Endothelial cell of umbilical vein (primary cell): ENCODE data around the gene AKAP4. TPM values are rescaled to one million over a fixed set of nuclear protein-coding genes. Genes with fewer than 3 reads are reported as not detected.

ENCODE experiments used
- BruUV-seq: library from RNA; stranded (reverse); fragments of 400-500 nt; replicated peaks from 2 replicates; lab custom pipeline; 2021; lab: Mats Ljungman, UMichigan
- CTCF ChIA-PET: fragments of 300-600, 350-600 bp; sonication (Branson Sonifier 250); formaldehyde crosslinking; loops from one replicate; lab custom pipeline; 2021; ENCODE audit warnings: antibody characterized with exemption, inconsistent platforms; lab: Charles Lee
- POLR2A ChIA-PET: fragments of 300-600, 350-600 bp; sonication (Branson Sonifier 250); formaldehyde crosslinking; loops from one replicate; lab custom pipeline; 2021; ENCODE audit warnings: antibody characterized with exemption, inconsistent platforms; lab: Charles Lee
- DNase-seq: peaks from one replicate; pipeline ENCODE4 v3.0.0-alpha.2; 2011; ENCODE audit warnings: low read depth, low spot score
- FAIRE-seq: peaks from 2 replicates; lab custom pipeline; 2011; peaks lifted over from hg19 to GRCh38; lab: Jason Lieb, UNC
- H2AFZ ChIP-seq: 2 replicates; pipeline ENCODE4 v1.6.0; 2012; ENCODE audit warnings: low read depth, low read length, control low read depth, inconsistent platforms
- H3K27ac ChIP-seq: 2 replicates; pipeline ENCODE4 v1.5.1; 2011; ENCODE audit warnings: low read depth, mild to moderate bottlenecking, control low read depth, low read length, moderate library complexity; ENCODE audit not compliant: insufficient read depth
- H3K27me3 ChIP-seq, 2 experiments: 2 replicates each; pipeline versions ENCODE4 v1.6.0 to v1.6.1; 2011; ENCODE audit warnings: low read length in 2 of 2, mixed read lengths in 1 of 2; ENCODE audit not compliant: control insufficient read depth in 2 of 2, insufficient read depth in 2 of 2
- H3K36me3 ChIP-seq, 2 experiments: 2 replicates in 1 of 2; 3 replicates in 1 of 2; pipeline ENCODE4 v1.5.1; 2011; ENCODE audit warnings: low read length in 2 of 2, mild to moderate bottlenecking in 1 of 2, moderate library complexity in 1 of 2; ENCODE audit not compliant: control insufficient read depth in 2 of 2, insufficient read depth in 2 of 2; ENCODE audit errors: extremely low read depth in 1 of 2
- H3K4me1 ChIP-seq: 3 replicates; pipeline ENCODE4 v1.5.1; 2011; ENCODE audit warnings: mild to moderate bottlenecking, low read length; ENCODE audit not compliant: control insufficient read depth, insufficient read depth; ENCODE audit errors: extremely low read depth
- H3K4me2 ChIP-seq: 2 replicates; pipeline ENCODE4 v1.6.1; 2011; ENCODE audit warnings: low read length, control low read depth, mixed read lengths; ENCODE audit not compliant: insufficient read depth
- H3K4me3 ChIP-seq, 3 experiments: fragments of 200-600 bp in 1 of 3; sonication (generic), shearing (Covaris generic) in 1 of 3; replicated peaks in 1 of 3; 2 replicates each; pipeline ENCODE4 v1.5.1; 2011 to 2016; ENCODE audit warnings: control low read depth in 3 of 3, low read length in 3 of 3, mild to moderate bottlenecking in 2 of 3, inconsistent platforms in 1 of 3, low read depth in 1 of 3, moderate library complexity in 1 of 3; ENCODE audit not compliant: insufficient read depth in 1 of 3
- H3K79me2 ChIP-seq: 2 replicates; pipeline ENCODE4 v1.6.0; 2012; ENCODE audit warnings: low read length, inconsistent platforms; ENCODE audit not compliant: control insufficient read depth, insufficient read depth
- H3K9ac ChIP-seq: replicated peaks from 2 replicates; pipeline ENCODE3; 2011; ENCODE audit warnings: low read length, control low read depth; ENCODE audit not compliant: insufficient read depth; ENCODE audit errors: extremely low read depth
- H3K9me1 ChIP-seq: replicated peaks from 3 replicates; pipeline ENCODE4 v1.6.0; 2011; ENCODE audit warnings: mild to moderate bottlenecking, low read length; ENCODE audit not compliant: control insufficient read depth, insufficient read depth; ENCODE audit errors: extremely low read depth
- H3K9me3 ChIP-seq: replicated peaks from 2 replicates; pipeline ENCODE4 v1.5.1; 2012; ENCODE audit warnings: low read length, inconsistent platforms; ENCODE audit not compliant: control insufficient read depth, insufficient read depth
- H4K20me1 ChIP-seq: replicated peaks from 2 replicates; pipeline ENCODE3; 2011; ENCODE audit warnings: mild to moderate bottlenecking, low read length; ENCODE audit not compliant: control insufficient read depth, insufficient read depth; ENCODE audit errors: extremely low read depth
- CTCF ChIP-seq, 2 donors: IDR thresholded peaks; 1 replicate in 1 of 2; 2 replicates in 1 of 2; pipeline ENCODE4 v1.5.1; 2011; ENCODE audit warnings: low read length in 2 of 2, mild to moderate bottlenecking in 2 of 2, moderate library complexity in 2 of 2, control low read depth in 1 of 2, inconsistent platforms in 1 of 2, low read depth in 1 of 2; ENCODE audit not compliant: insufficient read depth in 1 of 2; ENCODE audit errors: extremely low read depth in 1 of 2
- EZH2 ChIP-seq: IDR thresholded peaks from 2 replicates; pipeline ENCODE4 v1.6.1; 2012; ENCODE audit warnings: borderline replicate concordance, low read depth, mild to moderate bottlenecking, moderate library complexity, low read length, inconsistent platforms; ENCODE audit not compliant: severe bottlenecking
- FOS ChIP-seq: IDR thresholded peaks from 2 replicates; pipeline ENCODE4 v1.6.1; 2011; ENCODE audit warnings: mild to moderate bottlenecking, low read length, moderate library complexity, borderline replicate concordance; ENCODE audit not compliant: insufficient read depth
- GATA2 ChIP-seq: IDR thresholded peaks from 2 replicates; pipeline ENCODE4 v1.7.0; 2011; ENCODE audit warnings: low read depth, mild to moderate bottlenecking, moderate library complexity, mixed read lengths, low read length; ENCODE audit not compliant: insufficient read length, insufficient read depth
- JUN ChIP-seq: IDR thresholded peaks from 2 replicates; pipeline ENCODE4 v1.6.1; 2011; ENCODE audit warnings: borderline replicate concordance, low read depth; ENCODE audit not compliant: insufficient read length, insufficient read depth
- MAX ChIP-seq: IDR thresholded peaks from 2 replicates; pipeline ENCODE4 v1.6.1; 2011; ENCODE audit not compliant: insufficient read depth, insufficient read length
- MYC ChIP-seq: IDR thresholded peaks from one replicate; pipeline ENCODE4 v1.6.1; 2011; ENCODE audit warnings: mild to moderate bottlenecking, low read depth, low read length
- POLR2A ChIP-seq: IDR thresholded peaks from 2 replicates; pipeline ENCODE4 v1.6.1; 2012; ENCODE audit warnings: low read depth, mild to moderate bottlenecking, control low read depth, low read length
- POLR2AphosphoS5 ChIP-seq: IDR thresholded peaks from 2 replicates; pipeline ENCODE4 v1.6.1; 2012; ENCODE audit warnings: low read depth, mild to moderate bottlenecking, control low read depth, low read length, moderate library complexity; ENCODE audit not compliant: insufficient read depth
- dilution Hi-C: fragments of 300-500 bp; cut with MboI; formaldehyde crosslinking; loops from one replicate; pipeline ENCODE4 v1.15.0; 2019; ENCODE audit warnings: low sequenced_read_pairs; ENCODE audit not compliant: extremely low pct_ligation_motif_present
- intact Hi-C: fragments of 100-400 bp; cut with micrococcal nuclease; formaldehyde crosslinking; loops from one replicate; pipeline ENCODE4 v1.10.0; 2022
- polyA plus RNA-seq, 4 experiments: library from polyadenylated mRNA; depleted of rRNA in 3 of 4; stranded (reverse) in 3 of 4; unstranded in 1 of 4; fragments of >200 nt; gene quantifications; 2 replicates each; pipeline versions ENCODE4 v1.2.1 to v1.2.3, GENCODE V29; 2011 to 2012; ENCODE audit warnings: missing spikeins in 1 of 4
- total RNA-seq: library from RNA; stranded (reverse); gene quantifications from 2 replicates; pipeline ENCODE4 v1.2.3, GENCODE V29; 2021

Gene AKAP4
- total and polyA plus RNA-seq, 2 donors (not counting 3 experiments of a cell fraction or from before 2014, with no cell fraction given), result not detected

- FAIRE-seq, result peak; percentile 31
- Histone ChIP-seq H3K36me3 (no peaks in the 10 kb centered on the region), H3K9me1 (no peaks in the 10 kb centered on the region), H3K79me2 (no peaks in the 10 kb centered on the region), H3K9me3 (no peaks in the 10 kb centered on the region), H2AFZ (no peak overlapping the region), H3K4me1 (peaks cover 34% of the 10 kb centered on the region), H3K4me2 (peak overlapping the region; percentile 34), H3K4me3 (no peak overlapping the region), H3K9ac (peak overlapping the region; percentile 34), H4K20me1 (no peaks in the 10 kb centered on the region), H3K27me3 (no peaks in the 10 kb centered on the region), H3K27ac (peak overlapping the region; percentile 73)
- no TSS peak for BruUV-seq
- TF ChIP-seq JUN, result peak; percentile 64
- no peak for TF ChIP-seq POLR2A
- no peak for TF ChIP-seq GATA2
- TF ChIP-seq POLR2AphosphoS5, result no peak
- TF ChIP-seq FOS, result peak; percentile 47
- no peak for TF ChIP-seq MYC
- TF ChIP-seq MAX, result no peak
- dilution Hi-C loops (no loop called here), intact Hi-C loops (loop anchor here (2.0 kb wide), 2 partner anchors 22 to 68 kb away; no protein-coding TSS in a partner anchor)
- ChIA-PET CTCF (interaction anchor here (1.4 kb wide), 1 partner anchor 102 kb away, joined by 3 read pairs; no protein-coding TSS in a partner anchor), POLR2A (no interaction called here)
- DNase-seq, result peak; percentile 15
These were observed 1.7 kb upstream of the AKAP4 start for GRCh38 chrX:50202539-50202938.

- no peak for FAIRE-seq
These were observed 2.5 kb downstream of the AKAP4 start for GRCh38 chrX:50198348-50198747.

More at GRCh38 chrX:50198348-50198747, 2.5 kb downstream of the AKAP4 start:
- no peak for TF ChIP-seq POLR2AphosphoS5
- no peak for TF ChIP-seq MAX
- TF ChIP-seq CTCF (IDR thresholded peaks at IDR 0.05; ENCODE audit: extremely low read depth in 1 of 2, insufficient read depth in 1 of 2, low read depth in 1 of 2, low read length in 2 of 2), result no peak
- peak; percentile 4 for TF ChIP-seq JUN
- TF ChIP-seq GATA2, result peak; percentile 42
- no peak for TF ChIP-seq EZH2
- TF ChIP-seq MYC, result no peak
- TF ChIP-seq FOS, result no peak
- TF ChIP-seq POLR2A, result no peak
- peak overlapping the region; percentile 18 for H3K27ac ChIP-seq
- no peak overlapping the region for H3K9ac ChIP-seq
- H3K4me2 ChIP-seq, result no peak overlapping the region
- CTCF ChIA-PET, result interaction anchor here (1.2 to 1.7 kb wide), 2 partner anchors 98 to 314 kb away, joined by 4 to 5 read pairs; no protein-coding TSS in a partner anchor
- no peaks in the 10 kb centered on the region for H3K9me1 ChIP-seq
- no peaks in the 10 kb centered on the region for H3K36me3 ChIP-seq
- dilution Hi-C loops, result no loop called here
- no peaks in the 10 kb centered on the region for H4K20me1 ChIP-seq
- peaks cover 24% of the 10 kb centered on the region for H3K4me1 ChIP-seq
- DNase-seq, result no peak
- POLR2A ChIA-PET, result no interaction called here
- no TSS peak for BruUV-seq
- no peaks in the 10 kb centered on the region for H3K79me2 ChIP-seq
- no peak overlapping the region for H2AFZ ChIP-seq
- no peaks in the 10 kb centered on the region for H3K9me3 ChIP-seq
- H3K27me3 ChIP-seq, result no peaks in the 10 kb centered on the region
- intact Hi-C loops, result no loop called here
- H3K4me3 ChIP-seq, result no peak overlapping the region
